Panc1 (cell line): Measurements from ENCODE around the gene ACTL10. TPM values are rescaled to one million over a fixed set of nuclear protein-coding genes. Genes with fewer than 3 reads are reported as not detected.
"Not testable (repeated sequence)": the region's sequence is repeated elsewhere in the genome, so short reads cannot be mapped to it uniquely, and the experiment has no call there.

Experiments
- ATAC-seq: fragments of 200-7000 bp; cut with Tn5 transposase; 2 replicates; pipeline ENCODE4 v1.9.1; 2020; ENCODE audit warnings: mild to moderate bottlenecking, moderate library complexity
- BruUV-seq: library from RNA; stranded (reverse); fragments of 400-500 nt; replicated peaks from 2 replicates; lab custom pipeline; 2021; lab: Mats Ljungman, UMichigan
- CTCF ChIA-PET: fragments of 300-600 bp; sonication (Branson Sonifier 250); formaldehyde crosslinking; loops from one replicate; lab custom pipeline; 2022; ENCODE audit warnings: antibody characterized with exemption; lab: Charles Lee
- POLR2A ChIA-PET: fragments of 300-600 bp; sonication (Branson Sonifier 250); formaldehyde crosslinking; loops from one replicate; lab custom pipeline; 2022; ENCODE audit warnings: antibody characterized with exemption; lab: Charles Lee
- DNase-seq: peaks from one replicate; pipeline ENCODE4 v3.0.0-alpha.2; 2010; ENCODE audit warnings: low read depth, low spot score
- H3K27ac ChIP-seq: 2 replicates; pipeline ENCODE4 v1.5.1; 2011; ENCODE audit warnings: mild to moderate bottlenecking, low read length, inconsistent platforms
- H3K27me3 ChIP-seq: fragments of 200-500 bp; sonication (Bioruptor generic); 2 replicates; pipeline ENCODE4 v1.6.0; 2014; ENCODE audit warnings: low read length, inconsistent platforms; ENCODE audit not compliant: control insufficient read depth, insufficient read depth
- H3K36me3 ChIP-seq: fragments of 200-500 bp; sonication (Bioruptor generic); 2 replicates; pipeline ENCODE4 v1.5.1; 2014; ENCODE audit warnings: inconsistent platforms, mild to moderate bottlenecking, low read length, moderate library complexity; ENCODE audit not compliant: control insufficient read depth, insufficient read depth
- H3K4me1 ChIP-seq: 2 replicates; pipeline ENCODE4 v1.5.1; 2011; ENCODE audit warnings: inconsistent platforms, mild to moderate bottlenecking, low read length, moderate library complexity; ENCODE audit not compliant: control insufficient read depth, insufficient read depth
- H3K4me3 ChIP-seq, 2 experiments: 2 replicates each; pipeline ENCODE4 v1.5.1; 2011 to 2012; ENCODE audit warnings: low read depth in 2 of 2, low read length in 2 of 2, mild to moderate bottlenecking in 2 of 2, inconsistent platforms in 1 of 2, moderate library complexity in 1 of 2
- H3K9me3 ChIP-seq: fragments of 200-500 bp; sonication (Bioruptor generic); 2 replicates; pipeline ENCODE4 v1.5.1; 2014; ENCODE audit warnings: low read depth, mild to moderate bottlenecking, inconsistent platforms, low read length, moderate library complexity; ENCODE audit not compliant: control insufficient read depth, insufficient read depth
- POLR2AphosphoS5 ChIP-seq: IDR thresholded peaks from 2 replicates; pipeline ENCODE4 v1.6.1; 2012; ENCODE audit warnings: mild to moderate bottlenecking, low read depth, low read length, moderate library complexity
- REST ChIP-seq, 2 experiments: IDR thresholded peaks; 2 replicates each; pipeline ENCODE4 v1.6.1; 2011 to 2012; ENCODE audit warnings: low read depth in 2 of 2, control low read depth in 1 of 2, low read length in 1 of 2, mild to moderate bottlenecking in 1 of 2, moderate library complexity in 1 of 2; ENCODE audit not compliant: insufficient read depth in 1 of 2
- SIN3A ChIP-seq: IDR thresholded peaks from 2 replicates; pipeline ENCODE4 v1.6.1; 2012; ENCODE audit warnings: low read depth, mild to moderate bottlenecking, low read length, moderate library complexity, borderline replicate concordance; ENCODE audit not compliant: insufficient read depth
- TCF7L2 ChIP-seq: IDR thresholded peaks from 2 replicates; pipeline ENCODE4 v1.6.1; 2011; ENCODE audit warnings: mild to moderate bottlenecking, low read depth, low read length, inconsistent platforms
- in situ Hi-C: cut with HindIII; loops from 2 replicates; pipeline ENCODE4 v1.10.0; 2016; ENCODE audit warnings: low sequenced_read_pairs, low pct_unique_long_range_greater_than_20kb
- intact Hi-C: fragments of 100-400 bp; cut with micrococcal nuclease; formaldehyde crosslinking; loops from one replicate; pipeline ENCODE4 v1.10.0; 2022; ENCODE audit not compliant: unreplicated experiment
- total RNA-seq: library from RNA; stranded (reverse); gene quantifications from one replicate; pipeline ENCODE4 v1.2.1, GENCODE V29; 2021; ENCODE audit not compliant: unreplicated experiment
- TF ChIP-seq, protein P1 (sequence below): fragments of 450-650 bp; IDR thresholded peaks from 2 replicates; pipeline ENCODE4 v1.5.1; 2017; ENCODE audit warnings: mild to moderate bottlenecking

Gene ACTL10
- total RNA-seq, 1 experiment from 2014 or later: not detected

DNA sequence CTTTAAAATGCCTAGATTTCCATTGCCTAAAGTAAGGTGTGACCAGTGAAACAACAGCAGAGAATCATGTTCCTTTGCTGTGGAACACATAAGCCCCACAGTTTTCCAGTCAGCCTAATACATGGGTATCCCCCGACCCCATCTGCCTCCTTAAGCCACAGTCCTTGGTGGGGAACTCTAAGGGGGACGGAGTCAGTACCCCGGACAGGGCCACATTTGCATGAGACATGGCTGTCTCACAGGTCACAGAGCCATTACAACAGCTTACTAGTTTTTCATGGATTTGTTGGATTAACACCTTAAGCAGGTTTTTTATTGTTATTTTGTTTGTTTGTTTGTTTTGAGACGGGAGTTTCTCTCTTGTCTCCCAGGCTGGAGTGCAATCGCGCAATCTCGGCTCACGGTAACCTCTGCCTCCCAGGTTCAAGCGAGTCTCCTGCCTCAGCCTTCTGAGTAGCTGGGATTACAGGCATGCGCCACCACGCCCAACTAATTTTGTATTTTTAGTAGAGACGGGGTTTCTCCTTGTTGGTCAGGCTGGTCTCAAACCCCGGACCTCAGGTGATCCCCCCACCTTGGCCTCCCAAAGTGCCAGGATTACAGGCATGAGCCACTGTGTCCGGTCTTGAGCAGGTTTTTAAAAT lies 19.7 kb upstream of the ACTL10 start:
- H3K4me1 ChIP-seq: peaks cover 15% of the 10 kb centered on the region
- in situ Hi-C loops, H3K36me3 ChIP-seq, DNase-seq, H3K27me3 ChIP-seq, H3K27ac ChIP-seq, H3K4me3 ChIP-seq, POLR2A ChIA-PET, intact Hi-C loops, ATAC-seq, H3K9me3 ChIP-seq: not testable (repeated sequence)
- TSS peak; percentile 38 for BruUV-seq
- TF ChIP-seq REST (IDR thresholded peaks at IDR 0.05; ENCODE audit: insufficient read depth in 1 of 2, low read depth in 2 of 2, low read length in 1 of 2): peak; percentile 79 to 84
- CTCF ChIA-PET: interaction anchor here (0.6 kb wide), 1 partner anchor 96 kb away, joined by 4 read pairs; no protein-coding TSS in a partner anchor

GRCh38 chr20:33647603-33648395 lies 18.9 kb upstream of the ACTL10 start:
- in situ Hi-C loops (no loop called here), intact Hi-C loops (no loop called here)
- BruUV-seq: no TSS peak
- no peaks in the 10 kb centered on the region for H3K27me3 ChIP-seq
- ChIA-PET POLR2A (interaction anchor here (0.6 kb wide), 1 partner anchor 173 kb away, joined by 4 read pairs; no protein-coding TSS in a partner anchor), CTCF (interaction anchor here (0.6 kb wide), 1 partner anchor 97 kb away, joined by 4 read pairs; no protein-coding TSS in a partner anchor)
- H3K9me3 ChIP-seq: no peaks in the 10 kb centered on the region
- H3K4me1 ChIP-seq: peaks cover 15% of the 10 kb centered on the region
- no peaks in the 10 kb centered on the region; the same call in 1 of the 2 replicates for H3K36me3 ChIP-seq
- H3K27ac ChIP-seq: no peak overlapping the region; the same call in 1 of the 2 replicates
- DNase-seq (no peak), ATAC-seq (peak; percentile 59)
- no peak overlapping the region for H3K4me3 ChIP-seq
- TF ChIP-seq TCF7L2: no peak
- TF ChIP-seq, protein P1, sequence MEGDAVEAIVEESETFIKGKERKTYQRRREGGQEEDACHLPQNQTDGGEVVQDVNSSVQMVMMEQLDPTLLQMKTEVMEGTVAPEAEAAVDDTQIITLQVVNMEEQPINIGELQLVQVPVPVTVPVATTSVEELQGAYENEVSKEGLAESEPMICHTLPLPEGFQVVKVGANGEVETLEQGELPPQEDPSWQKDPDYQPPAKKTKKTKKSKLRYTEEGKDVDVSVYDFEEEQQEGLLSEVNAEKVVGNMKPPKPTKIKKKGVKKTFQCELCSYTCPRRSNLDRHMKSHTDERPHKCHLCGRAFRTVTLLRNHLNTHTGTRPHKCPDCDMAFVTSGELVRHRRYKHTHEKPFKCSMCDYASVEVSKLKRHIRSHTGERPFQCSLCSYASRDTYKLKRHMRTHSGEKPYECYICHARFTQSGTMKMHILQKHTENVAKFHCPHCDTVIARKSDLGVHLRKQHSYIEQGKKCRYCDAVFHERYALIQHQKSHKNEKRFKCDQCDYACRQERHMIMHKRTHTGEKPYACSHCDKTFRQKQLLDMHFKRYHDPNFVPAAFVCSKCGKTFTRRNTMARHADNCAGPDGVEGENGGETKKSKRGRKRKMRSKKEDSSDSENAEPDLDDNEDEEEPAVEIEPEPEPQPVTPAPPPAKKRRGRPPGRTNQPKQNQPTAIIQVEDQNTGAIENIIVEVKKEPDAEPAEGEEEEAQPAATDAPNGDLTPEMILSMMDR: no peak
- no peak for TF ChIP-seq POLR2AphosphoS5
- TF ChIP-seq REST (IDR thresholded peaks at IDR 0.05; ENCODE audit: insufficient read depth in 1 of 2, low read depth in 2 of 2, low read length in 1 of 2): no peak
- TF ChIP-seq SIN3A: no peak
